Adrenal gland (tissue), 5 donors: ENCODE measurements around the gene TNFRSF11A.

Source experiments
- CTCF ChIP-seq, 6 experiments: fragments of 450-650 bp in 4 of 6; fragments of 200-600 bp in 2 of 6; sonication (generic) in 1 of 6; IDR thresholded peaks; 1 replicate in 5 of 6; 2 replicates in 1 of 6; pipeline versions ENCODE4 v1.5.1 to v1.8.0; 2016 to 2021; ENCODE audit warnings: antibody characterized with exemption in 6 of 6, mild to moderate bottlenecking in 2 of 6, moderate library complexity in 1 of 6
- POLR2A ChIP-seq, 2 donors: fragments of 450-650 bp; IDR thresholded peaks; one replicate each; pipeline ENCODE4 v1.6.1; 2017; ENCODE audit warnings: antibody characterized with exemption in 2 of 2, mild to moderate bottlenecking in 2 of 2, moderate library complexity in 1 of 2
- donor health status: DM: no; HTN: no; CAD: no.

GRCh38 chr18:62329691-62330454, 4.8 kb downstream of the TNFRSF11A start:
- TF ChIP-seq CTCF (IDR thresholded peaks at IDR 0.05) (no peak), POLR2A (IDR thresholded peaks at IDR 0.05) (no peak)
